Measurements from ENCODE around the gene PCA3. TPM values are rescaled to one million over a fixed set of nuclear protein-coding genes. Genes with fewer than 3 reads are reported as not detected.

Gene PCA3
- total RNA-seq, 4 donors from 2014 or later, result 0.27 TPM; not detected in 3

DNA sequence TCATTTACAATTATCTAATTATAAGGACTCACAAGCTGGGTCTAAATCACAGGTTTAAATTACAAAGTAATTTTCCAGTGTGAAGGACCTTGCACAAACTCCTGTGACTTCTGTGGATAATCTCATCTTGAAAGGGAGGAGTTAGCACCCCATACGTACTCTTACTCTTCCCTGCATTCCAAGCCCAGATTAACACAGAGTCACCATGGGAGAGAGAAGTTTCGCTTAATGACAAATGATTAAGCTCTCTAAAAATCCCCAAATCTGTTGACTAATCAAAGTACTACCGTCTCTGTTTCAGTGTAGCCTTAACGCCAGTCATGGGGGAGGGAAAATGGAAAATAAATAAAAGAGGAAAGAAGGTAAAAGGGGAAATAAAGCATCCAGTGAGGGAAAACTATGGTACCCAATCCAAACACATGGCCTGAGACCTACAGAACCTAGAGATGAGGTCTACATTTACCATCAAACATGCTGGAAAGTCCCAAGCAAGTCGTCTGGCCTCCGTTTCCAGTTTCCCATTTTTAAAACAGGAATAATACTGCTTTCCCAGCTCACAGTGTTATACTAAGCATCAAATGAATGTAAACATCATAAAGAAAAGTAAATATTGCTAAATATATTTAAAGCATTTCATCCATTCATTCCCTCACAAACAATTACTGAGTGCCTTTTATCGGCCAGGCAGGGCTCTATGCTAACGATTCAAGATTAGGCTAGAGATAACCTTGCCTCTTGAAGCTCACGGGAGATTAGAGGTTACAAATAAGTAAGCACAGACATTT, 63.2 kb downstream of the PCA3 start:
- Histone ChIP-seq H3K36me3 (no peaks in the 10 kb centered on the region), H3K27me3 (no peaks in the 10 kb centered on the region), H3K27ac (peak overlapping the region; percentile 29 to 80 (median 52)), H3K4me1 (peaks cover 0 to 3% (median 0%) of the 10 kb centered on the region in 4 donors), H3K4me3 (no peak overlapping the region), H3K9me3 (no peaks in the 10 kb centered on the region)
- TF ChIP-seq EP300 (IDR thresholded peaks at IDR 0.05; ENCODE audit: low read depth), result no peak
- no peak for TF ChIP-seq POLR2A (IDR thresholded peaks at IDR 0.05)
- TF ChIP-seq, protein P1, sequence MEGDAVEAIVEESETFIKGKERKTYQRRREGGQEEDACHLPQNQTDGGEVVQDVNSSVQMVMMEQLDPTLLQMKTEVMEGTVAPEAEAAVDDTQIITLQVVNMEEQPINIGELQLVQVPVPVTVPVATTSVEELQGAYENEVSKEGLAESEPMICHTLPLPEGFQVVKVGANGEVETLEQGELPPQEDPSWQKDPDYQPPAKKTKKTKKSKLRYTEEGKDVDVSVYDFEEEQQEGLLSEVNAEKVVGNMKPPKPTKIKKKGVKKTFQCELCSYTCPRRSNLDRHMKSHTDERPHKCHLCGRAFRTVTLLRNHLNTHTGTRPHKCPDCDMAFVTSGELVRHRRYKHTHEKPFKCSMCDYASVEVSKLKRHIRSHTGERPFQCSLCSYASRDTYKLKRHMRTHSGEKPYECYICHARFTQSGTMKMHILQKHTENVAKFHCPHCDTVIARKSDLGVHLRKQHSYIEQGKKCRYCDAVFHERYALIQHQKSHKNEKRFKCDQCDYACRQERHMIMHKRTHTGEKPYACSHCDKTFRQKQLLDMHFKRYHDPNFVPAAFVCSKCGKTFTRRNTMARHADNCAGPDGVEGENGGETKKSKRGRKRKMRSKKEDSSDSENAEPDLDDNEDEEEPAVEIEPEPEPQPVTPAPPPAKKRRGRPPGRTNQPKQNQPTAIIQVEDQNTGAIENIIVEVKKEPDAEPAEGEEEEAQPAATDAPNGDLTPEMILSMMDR (IDR thresholded peaks at IDR 0.05), result no peak
- no peak for TF ChIP-seq POLR2AphosphoS5 (IDR thresholded peaks at IDR 0.05)
- intact Hi-C loops (cut with DNase I; ENCODE audit: low total_unique reads), result no loop called here
- 30 to 50% methylated on average over 3 to 9 of the region's 9 CpGs for WGBS, 2 donors (ENCODE audit: low coverage in 1 of 2)
- no peak for DNase-seq
- in situ Hi-C loops (cut with MboI; ENCODE audit: low pct_ligation_motif_present in 1 of 4, low pct_unique_long_range_greater_than_20kb in 1 of 4, low sequenced_read_pairs in 3 of 4), result no loop called here

DNA sequence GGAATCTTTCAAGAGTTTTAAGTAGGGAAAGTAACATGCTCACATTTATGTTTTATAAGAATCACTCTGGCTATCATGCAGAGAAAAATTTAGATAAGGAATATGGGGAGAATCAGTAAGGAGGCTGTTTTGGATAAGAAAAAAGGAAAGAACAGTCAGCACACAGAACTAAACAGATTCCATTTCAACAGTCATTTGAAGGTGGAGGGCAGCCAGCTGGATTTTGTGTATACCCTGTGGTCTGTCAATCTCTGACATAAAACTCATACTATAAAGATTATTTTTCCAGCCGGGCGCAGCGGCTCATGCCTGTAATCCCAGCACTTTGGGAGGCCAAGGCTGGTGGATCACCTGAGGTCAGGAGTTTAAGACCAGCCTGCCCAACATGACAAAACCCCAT, 64.2 kb downstream of the PCA3 start:
- WGBS, 2 donors (ENCODE audit: low coverage in 1 of 2), result 45% methylated on average over 3 of the region's 3 CpGs; no CpG with 5 or more reads in 1 of the 2 donors

DNA sequence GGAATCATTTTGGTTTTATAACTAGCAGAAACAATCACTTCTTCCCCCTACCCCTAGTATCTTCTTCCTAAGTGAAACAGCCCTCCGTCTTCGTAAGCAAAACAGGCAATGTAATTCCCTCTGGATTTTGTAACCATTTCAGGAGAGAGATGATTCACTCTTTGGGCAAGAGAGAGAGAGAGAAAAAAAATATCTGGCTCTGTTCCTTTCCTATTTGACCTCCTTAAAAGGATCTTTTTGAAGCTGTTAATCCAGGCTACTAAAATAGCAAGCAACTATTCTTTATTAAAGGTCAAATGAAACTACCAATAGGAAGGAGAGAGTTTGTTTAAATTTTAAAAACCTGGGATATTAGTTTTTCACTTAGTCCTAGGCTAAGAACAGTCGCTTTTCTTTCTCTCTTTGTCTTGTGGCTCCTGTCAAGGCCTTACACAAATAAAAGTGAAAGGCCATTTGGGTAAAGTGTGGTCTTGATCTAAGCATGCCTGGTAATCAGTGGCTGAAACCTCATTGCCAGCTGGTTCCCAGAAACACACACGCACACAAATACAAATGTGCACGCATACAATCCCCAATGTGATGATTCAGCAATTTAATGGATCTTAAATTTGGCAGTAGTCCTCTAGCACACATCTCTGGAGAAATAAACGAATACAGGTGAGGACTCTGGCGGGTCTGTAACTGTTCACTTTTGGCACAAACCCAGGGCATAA, 71.5 kb downstream of the PCA3 start:
- Histone ChIP-seq H3K4me1 (peaks cover 0 to 18% (median 2%) of the 10 kb centered on the region in 4 donors), H3K36me3 (no peaks in the 10 kb centered on the region), H3K27ac (peak overlapping the region; percentile 70 to 86 (median 77)), H3K27me3 (no peaks in the 10 kb centered on the region), H3K4me3 (no peak overlapping the region), H3K9me3 (no peaks in the 10 kb centered on the region)
- peak; percentile 85 for TF ChIP-seq EP300 (IDR thresholded peaks at IDR 0.05; ENCODE audit: low read depth)
- TF ChIP-seq POLR2AphosphoS5 (IDR thresholded peaks at IDR 0.05), result peak; percentile 71 to 79 (median 77)
- TF ChIP-seq, protein P1 (IDR thresholded peaks at IDR 0.05), result no peak
- peak; percentile 18 for TF ChIP-seq POLR2A (IDR thresholded peaks at IDR 0.05)
- in situ Hi-C loops (cut with MboI; ENCODE audit: low pct_ligation_motif_present in 1 of 4, low pct_unique_long_range_greater_than_20kb in 1 of 4, low sequenced_read_pairs in 3 of 4), result no loop called here
- WGBS, 2 donors (ENCODE audit: low coverage in 1 of 2), result 54 to 60% methylated on average over 7 of the region's 7 CpGs
- intact Hi-C loops (cut with DNase I; ENCODE audit: low total_unique reads), result loop anchor here (2.0 kb wide), 1 partner anchor 37 kb away; no protein-coding TSS in a partner anchor
- DNase-seq, result no peak

More for the DNA sequence above, 64.2 kb downstream of the PCA3 start:
- H3K4me1 ChIP-seq, result peaks cover 0 to 9% (median 1%) of the 10 kb centered on the region in 4 donors
- no peaks in the 10 kb centered on the region for H3K27me3 ChIP-seq
- no peak overlapping the region for H3K4me3 ChIP-seq
- TF ChIP-seq, protein P1 (IDR thresholded peaks at IDR 0.05), result no peak
- TF ChIP-seq POLR2AphosphoS5 (IDR thresholded peaks at IDR 0.05), result no peak
- no peak for TF ChIP-seq EP300 (IDR thresholded peaks at IDR 0.05; ENCODE audit: low read depth)
- no peak for TF ChIP-seq POLR2A (IDR thresholded peaks at IDR 0.05)
- H3K9me3 ChIP-seq, result no peaks in the 10 kb centered on the region
- peak overlapping the region; percentile 29 to 80 (median 52) for H3K27ac ChIP-seq
- no peak for DNase-seq
- H3K36me3 ChIP-seq, result no peaks in the 10 kb centered on the region
- in situ Hi-C loops (cut with MboI; ENCODE audit: low pct_ligation_motif_present in 1 of 4, low pct_unique_long_range_greater_than_20kb in 1 of 4, low sequenced_read_pairs in 3 of 4), result no loop called here
- intact Hi-C loops (cut with DNase I; ENCODE audit: low total_unique reads), result no loop called here

Small RNA genes within 50 kb of the gene (small RNA-seq; reads per million reads assigned to genes)
- 0 reads per million in 4 donors for gene AL359314.1

Other genes starting within 250 kb of the PCA3 start
- gene PRUNE2, start 141.7 kb downstream of the PCA3 start, total RNA-seq, result 100 to 1,000 TPM in 1 of 4 donors, 10 to 100 TPM in 3; 67.6 to 105 (median 95.6) TPM

Measured in transverse colon (tissue), 4 donors.